Measurements from ENCODE around the gene ACO2. TPM values are rescaled to one million over a fixed set of nuclear protein-coding genes. Genes with fewer than 3 reads are reported as not detected.
"Not testable (repeated sequence)": the region's sequence is repeated elsewhere in the genome, so short reads cannot be mapped to it uniquely, and the experiment has no call there.

Gene ACO2
- total and polyA plus RNA-seq, 5 donors from 2014 or later, result 64.3 to 87.5 (median 67.4) TPM

DNA sequence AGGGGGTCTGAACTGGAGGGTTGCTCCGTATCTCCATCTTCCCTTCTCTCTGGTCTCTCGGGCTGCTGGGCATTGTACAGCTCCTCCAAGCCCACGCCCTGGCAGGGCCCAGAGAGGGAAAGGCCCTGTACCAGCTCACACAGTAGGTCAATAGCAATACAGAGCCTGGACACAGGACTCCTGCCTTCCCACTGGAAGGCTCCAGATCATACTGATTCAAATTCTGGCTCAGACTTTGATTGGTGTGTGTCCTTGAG, 98.5 kb downstream of the ACO2 start:
- Mint-ChIP-seq H3K4me1 (no peaks in the 10 kb centered on the region), H3K9me3 (peaks cover 0 to 1% (median 0%) of the 10 kb centered on the region in 7 donors), H3K4me3 (no peak overlapping the region), H3K27me3 (peaks cover 20% of the 10 kb centered on the region), H3K27ac (no peak overlapping the region), H3K36me3 (no peaks in the 10 kb centered on the region)
- DNase-seq (no peak), ATAC-seq (ENCODE audit: low read depth in 2 of 2) (no peak)
- Histone ChIP-seq H3K9me3 (ENCODE audit: control insufficient read depth in 2 of 2, low read length in 2 of 2) (no peaks in the 10 kb centered on the region), H3K27ac (ENCODE audit: insufficient read depth, low read length, poor library complexity, severe bottlenecking) (no peak overlapping the region), H3K4me3 (ENCODE audit: low read depth, low read length) (no peak overlapping the region), H3K36me3 (ENCODE audit: control insufficient read depth, insufficient read depth, low read length) (no peaks in the 10 kb centered on the region), H3K27me3 (ENCODE audit: control insufficient read depth, insufficient read depth, low read length) (no peaks in the 10 kb centered on the region), H3K4me1 (ENCODE audit: control insufficient read depth, insufficient read depth, low read length, poor library complexity, severe bottlenecking) (no peaks in the 10 kb centered on the region)

DNA sequence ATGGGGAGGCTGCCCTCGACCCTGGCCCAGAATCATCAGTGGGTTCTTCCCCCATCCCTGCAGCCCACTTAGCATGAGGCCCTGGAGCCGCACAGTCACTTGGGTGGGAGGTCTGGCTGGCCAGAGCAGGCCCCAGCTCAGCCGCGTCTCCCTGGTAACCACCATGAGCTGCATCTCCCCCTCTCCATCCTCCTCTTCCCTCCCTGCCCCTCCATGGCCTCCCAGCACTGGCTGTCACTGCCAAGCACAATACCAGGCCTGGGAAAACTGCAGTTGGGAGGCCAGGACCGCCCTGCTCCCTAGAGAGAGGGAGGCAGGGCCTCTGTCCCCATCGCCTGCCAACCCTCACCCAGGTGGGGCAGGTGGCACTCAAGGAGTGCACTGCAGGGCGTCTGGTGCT, 99.9 kb downstream of the ACO2 start:
- H3K4me3 ChIP-seq (ENCODE audit: low read depth, low read length), result no peak overlapping the region
- ATAC-seq (ENCODE audit: low read depth in 2 of 2) (no peak), DNase-seq (no peak)
- H3K4me1 Mint-ChIP-seq, result no peaks in the 10 kb centered on the region
- H3K4me1 ChIP-seq (ENCODE audit: control insufficient read depth, insufficient read depth, low read length, poor library complexity, severe bottlenecking), result no peaks in the 10 kb centered on the region
- no peaks in the 10 kb centered on the region for H3K36me3 ChIP-seq (ENCODE audit: control insufficient read depth, insufficient read depth, low read length)
- peaks cover 14% of the 10 kb centered on the region for H3K27me3 Mint-ChIP-seq
- H3K36me3 Mint-ChIP-seq, result no peaks in the 10 kb centered on the region
- no peak overlapping the region for H3K27ac Mint-ChIP-seq
- no peak overlapping the region for H3K27ac ChIP-seq (ENCODE audit: insufficient read depth, low read length, poor library complexity, severe bottlenecking)
- no peak overlapping the region for H3K4me3 Mint-ChIP-seq
- no peaks in the 10 kb centered on the region for H3K9me3 ChIP-seq (ENCODE audit: control insufficient read depth in 2 of 2, low read length in 2 of 2)
- no peaks in the 10 kb centered on the region for H3K27me3 ChIP-seq (ENCODE audit: control insufficient read depth, insufficient read depth, low read length)
- peaks cover 0 to 1% (median 0%) of the 10 kb centered on the region in 7 donors for H3K9me3 Mint-ChIP-seq

DNA sequence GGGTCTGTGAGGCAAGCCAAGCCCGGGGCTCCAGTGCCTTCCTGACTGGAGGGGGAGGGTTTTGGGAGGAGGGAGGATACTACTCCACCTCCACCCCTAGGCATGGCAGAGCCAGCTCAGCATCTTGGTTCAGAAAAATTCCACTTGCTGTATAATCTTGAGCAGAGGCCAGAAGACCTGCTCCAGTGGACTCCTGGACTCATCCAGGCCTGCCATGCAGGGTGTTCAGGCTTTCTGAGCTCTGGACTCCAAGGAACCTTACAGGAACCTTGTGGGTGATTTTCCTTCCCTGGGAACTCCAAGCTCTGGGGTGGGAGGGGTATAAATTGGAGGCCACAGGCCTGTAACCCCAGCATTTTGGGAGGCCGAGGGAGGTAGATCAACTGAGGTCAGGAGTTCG, 101.3 kb downstream of the ACO2 start:
- DNase-seq, result no peak

DNA sequence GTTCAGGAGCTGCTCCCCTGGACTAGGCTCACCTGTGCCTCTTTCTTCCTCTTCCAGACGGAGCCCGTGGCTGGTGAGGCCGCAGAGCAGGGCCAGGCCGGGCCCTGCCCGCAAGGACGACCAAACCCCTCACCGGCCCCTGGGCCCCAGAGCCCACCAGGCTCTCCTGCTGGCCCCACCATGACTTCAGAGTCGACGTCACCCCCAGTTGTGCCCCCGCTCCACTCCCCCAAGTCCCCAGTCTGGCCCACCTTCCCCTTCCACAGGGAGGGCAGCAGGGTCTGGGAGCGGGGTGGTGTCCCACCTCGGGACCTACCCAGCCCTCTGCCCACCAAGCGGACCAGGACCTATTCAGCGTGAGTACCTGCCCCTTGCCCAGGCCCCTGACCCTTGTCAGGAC, 102.9 kb downstream of the ACO2 start:
- Histone ChIP-seq H3K4me1 (ENCODE audit: control insufficient read depth, insufficient read depth, low read length, poor library complexity, severe bottlenecking) (no peaks in the 10 kb centered on the region), H3K4me3 (ENCODE audit: low read depth, low read length) (no peak overlapping the region), H3K36me3 (ENCODE audit: control insufficient read depth, insufficient read depth, low read length) (peaks cover 1% of the 10 kb centered on the region), H3K27ac (ENCODE audit: insufficient read depth, low read length, poor library complexity, severe bottlenecking) (no peak overlapping the region), H3K9me3 (ENCODE audit: control insufficient read depth in 2 of 2, low read length in 2 of 2) (no peaks in the 10 kb centered on the region), H3K27me3 (ENCODE audit: control insufficient read depth, insufficient read depth, low read length) (no peaks in the 10 kb centered on the region)
- H3K36me3 Mint-ChIP-seq, result peaks cover 3% of the 10 kb centered on the region
- no peak for ATAC-seq (ENCODE audit: low read depth in 2 of 2)
- no peak overlapping the region for H3K27ac Mint-ChIP-seq
- peaks cover 9% of the 10 kb centered on the region for H3K27me3 Mint-ChIP-seq
- no peaks in the 10 kb centered on the region for H3K4me1 Mint-ChIP-seq
- no peak overlapping the region for H3K4me3 Mint-ChIP-seq
- DNase-seq, result no peak
- H3K9me3 Mint-ChIP-seq, result peaks cover 0 to 1% (median 0%) of the 10 kb centered on the region in 7 donors

More for the DNA sequence above, 101.3 kb downstream of the ACO2 start:
- no peaks in the 10 kb centered on the region for H3K4me1 Mint-ChIP-seq
- peaks cover 0 to 1% (median 0%) of the 10 kb centered on the region in 7 donors for H3K9me3 Mint-ChIP-seq
- Histone ChIP-seq H3K27ac (ENCODE audit: insufficient read depth, low read length, poor library complexity, severe bottlenecking) (no peak overlapping the region), H3K4me3 (ENCODE audit: low read depth, low read length) (no peak overlapping the region), H3K36me3 (ENCODE audit: control insufficient read depth, insufficient read depth, low read length) (no peaks in the 10 kb centered on the region), H3K27me3 (ENCODE audit: control insufficient read depth, insufficient read depth, low read length) (no peaks in the 10 kb centered on the region), H3K9me3 (ENCODE audit: control insufficient read depth in 2 of 2, low read length in 2 of 2) (no peaks in the 10 kb centered on the region), H3K4me1 (ENCODE audit: control insufficient read depth, insufficient read depth, low read length, poor library complexity, severe bottlenecking) (no peaks in the 10 kb centered on the region)
- no peak overlapping the region for H3K27ac Mint-ChIP-seq
- peaks cover 9% of the 10 kb centered on the region for H3K27me3 Mint-ChIP-seq
- H3K36me3 Mint-ChIP-seq, result no peaks in the 10 kb centered on the region
- no peak overlapping the region for H3K4me3 Mint-ChIP-seq
- no peak for ATAC-seq (ENCODE audit: low read depth in 2 of 2)

DNA sequence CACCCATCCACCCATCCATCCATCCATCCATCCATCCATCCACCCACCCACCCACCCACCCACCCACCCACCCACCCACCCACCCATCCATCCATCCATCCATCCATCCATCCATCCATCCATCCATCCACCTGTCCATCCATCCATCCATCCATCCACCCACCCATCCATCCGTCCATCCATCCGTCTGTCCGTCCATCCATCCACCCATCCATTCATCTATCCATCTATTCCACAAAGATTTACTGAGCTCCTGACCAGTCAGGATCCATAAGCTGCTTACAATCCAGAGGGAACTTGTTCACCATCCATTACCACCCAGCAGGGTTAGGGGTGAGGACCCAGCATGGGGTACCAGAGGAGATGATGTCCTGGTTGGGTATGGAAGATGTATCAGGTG, 103.4 kb downstream of the ACO2 start:
- not testable (repeated sequence) for H3K27ac ChIP-seq (ENCODE audit: insufficient read depth, low read length, poor library complexity, severe bottlenecking); DNase-seq; ATAC-seq (ENCODE audit: low read depth in 2 of 2); H3K27me3 ChIP-seq (ENCODE audit: control insufficient read depth, insufficient read depth, low read length); H3K4me3 Mint-ChIP-seq; H3K4me1 Mint-ChIP-seq; H3K36me3 ChIP-seq (ENCODE audit: control insufficient read depth, insufficient read depth, low read length); H3K4me1 ChIP-seq (ENCODE audit: control insufficient read depth, insufficient read depth, low read length, poor library complexity, severe bottlenecking); H3K9me3 ChIP-seq (ENCODE audit: control insufficient read depth in 2 of 2, low read length in 2 of 2); H3K9me3 Mint-ChIP-seq; H3K27me3 Mint-ChIP-seq; H3K4me3 ChIP-seq (ENCODE audit: low read depth, low read length); H3K27ac Mint-ChIP-seq; H3K36me3 Mint-ChIP-seq

DNA sequence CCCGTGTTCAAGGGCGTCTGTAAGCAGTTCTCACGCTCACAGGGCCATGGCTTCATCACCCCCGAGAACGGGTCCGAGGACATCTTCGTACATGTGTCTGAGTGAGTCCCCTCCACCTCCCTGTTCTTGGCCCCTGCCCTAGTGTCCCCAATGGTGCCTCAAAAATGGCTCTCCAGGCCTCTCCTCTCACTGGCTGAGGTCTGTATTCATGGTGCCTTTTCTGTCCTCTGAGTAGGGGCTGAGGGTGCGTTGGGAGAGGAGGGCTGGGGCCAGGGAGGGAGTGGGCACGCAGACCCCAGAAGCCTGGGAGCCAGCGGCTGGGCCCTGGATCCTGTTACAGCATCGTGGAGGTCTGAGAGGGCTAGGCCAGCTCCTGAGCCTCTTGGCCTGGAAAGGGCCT, 104.8 kb downstream of the ACO2 start:
- Mint-ChIP-seq H3K27me3 (no peaks in the 10 kb centered on the region), H3K36me3 (peaks cover 12% of the 10 kb centered on the region), H3K4me1 (no peaks in the 10 kb centered on the region), H3K9me3 (peaks cover 0 to 1% (median 0%) of the 10 kb centered on the region in 7 donors), H3K27ac (no peak overlapping the region), H3K4me3 (no peak overlapping the region)
- Histone ChIP-seq H3K4me3 (ENCODE audit: low read depth, low read length) (no peak overlapping the region), H3K36me3 (ENCODE audit: control insufficient read depth, insufficient read depth, low read length) (peaks cover 19% of the 10 kb centered on the region), H3K27me3 (ENCODE audit: control insufficient read depth, insufficient read depth, low read length) (no peaks in the 10 kb centered on the region), H3K4me1 (ENCODE audit: control insufficient read depth, insufficient read depth, low read length, poor library complexity, severe bottlenecking) (no peaks in the 10 kb centered on the region), H3K27ac (ENCODE audit: insufficient read depth, low read length, poor library complexity, severe bottlenecking) (no peak overlapping the region), H3K9me3 (ENCODE audit: control insufficient read depth in 2 of 2, low read length in 2 of 2) (no peaks in the 10 kb centered on the region)
- DNase-seq, result no peak
- no peak for ATAC-seq (ENCODE audit: low read depth in 2 of 2)

DNA sequence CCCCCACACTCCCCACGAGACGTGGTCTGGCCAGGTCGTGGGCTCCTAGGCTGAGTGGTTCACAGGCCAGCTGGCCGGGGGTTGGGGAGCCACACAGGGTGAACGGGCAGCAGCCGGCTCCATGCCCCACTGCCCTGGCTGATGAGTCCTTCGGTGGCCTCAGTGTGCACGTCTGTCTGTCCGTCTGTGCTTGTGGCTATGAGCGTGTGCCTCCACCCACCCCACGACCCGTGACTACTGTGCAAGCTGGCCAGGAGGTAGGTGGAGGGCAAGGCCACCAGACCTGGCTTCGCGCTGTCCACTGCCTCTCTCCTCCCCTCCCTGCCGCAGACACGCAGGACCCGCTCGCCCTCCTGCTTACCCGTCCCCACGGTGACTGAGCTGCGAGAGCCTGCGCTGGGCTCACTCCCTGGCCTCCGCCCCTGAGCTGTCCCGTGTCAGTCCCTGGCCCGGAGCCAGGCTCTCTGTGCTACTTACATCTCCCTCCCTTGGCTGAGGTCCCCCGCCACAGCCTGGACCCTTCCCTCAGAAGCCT, 106.0 kb downstream of the ACO2 start:
- Mint-ChIP-seq H3K27ac (no peak overlapping the region), H3K36me3 (peaks cover 15% of the 10 kb centered on the region), H3K27me3 (no peaks in the 10 kb centered on the region), H3K4me1 (no peaks in the 10 kb centered on the region), H3K9me3 (peaks cover 0 to 1% (median 0%) of the 10 kb centered on the region in 7 donors), H3K4me3 (no peak overlapping the region)
- no peak for DNase-seq
- no peak overlapping the region for H3K27ac ChIP-seq (ENCODE audit: insufficient read depth, low read length, poor library complexity, severe bottlenecking)
- H3K27me3 ChIP-seq (ENCODE audit: control insufficient read depth, insufficient read depth, low read length), result no peaks in the 10 kb centered on the region
- ATAC-seq (ENCODE audit: low read depth in 2 of 2), result no peak
- no peaks in the 10 kb centered on the region for H3K4me1 ChIP-seq (ENCODE audit: control insufficient read depth, insufficient read depth, low read length, poor library complexity, severe bottlenecking)
- H3K9me3 ChIP-seq (ENCODE audit: control insufficient read depth in 2 of 2, low read length in 2 of 2), result no peaks in the 10 kb centered on the region
- peaks cover 23% of the 10 kb centered on the region for H3K36me3 ChIP-seq (ENCODE audit: control insufficient read depth, insufficient read depth, low read length)
- no peak overlapping the region for H3K4me3 ChIP-seq (ENCODE audit: low read depth, low read length)

DNA sequence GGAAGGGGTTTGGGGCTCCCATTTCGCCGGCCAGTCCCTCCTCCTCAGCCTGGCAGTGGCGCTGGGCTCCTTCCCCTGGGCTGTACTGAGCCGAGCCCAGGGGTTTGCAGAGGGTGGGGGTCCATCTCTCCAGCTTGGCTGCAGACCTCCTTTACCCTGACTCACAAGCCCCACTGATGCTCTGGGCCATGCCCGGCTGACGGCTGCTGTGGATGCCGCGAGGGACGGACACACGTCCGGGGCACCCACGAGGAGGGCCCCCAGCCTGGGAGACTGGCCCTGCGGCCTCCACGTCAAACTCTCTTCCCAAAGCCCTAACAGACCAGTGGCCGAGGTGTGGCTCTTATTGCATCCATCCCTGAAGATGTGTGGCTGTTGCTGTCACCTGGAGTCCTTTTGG, 106.6 kb downstream of the ACO2 start:
- H3K4me3 ChIP-seq (ENCODE audit: low read depth, low read length), result no peak overlapping the region
- no peaks in the 10 kb centered on the region for H3K9me3 ChIP-seq (ENCODE audit: control insufficient read depth in 2 of 2, low read length in 2 of 2)
- Mint-ChIP-seq H3K36me3 (peaks cover 18% of the 10 kb centered on the region), H3K4me1 (no peaks in the 10 kb centered on the region), H3K27ac (no peak overlapping the region), H3K9me3 (peaks cover 0 to 1% (median 0%) of the 10 kb centered on the region in 7 donors), H3K27me3 (no peaks in the 10 kb centered on the region), H3K4me3 (no peak overlapping the region)
- H3K27ac ChIP-seq (ENCODE audit: insufficient read depth, low read length, poor library complexity, severe bottlenecking), result no peak overlapping the region
- no peaks in the 10 kb centered on the region for H3K27me3 ChIP-seq (ENCODE audit: control insufficient read depth, insufficient read depth, low read length)
- H3K36me3 ChIP-seq (ENCODE audit: control insufficient read depth, insufficient read depth, low read length), result peaks cover 28% of the 10 kb centered on the region
- no peak for DNase-seq
- no peak for ATAC-seq (ENCODE audit: low read depth in 2 of 2)
- no peaks in the 10 kb centered on the region for H3K4me1 ChIP-seq (ENCODE audit: control insufficient read depth, insufficient read depth, low read length, poor library complexity, severe bottlenecking)

All from CD4-positive, CD25-positive, alpha-beta regulatory T cell (primary cell).